ENCODE measurements around the gene TBXAS1. TPM values are rescaled to one million over a fixed set of nuclear protein-coding genes. Genes with fewer than 3 reads are reported as not detected.

The TBXAS1 gene
- polyA plus RNA-seq, 1 experiment = 53.2 TPM

- Histone ChIP-seq H3K9me3 (ENCODE audit: control insufficient read depth, insufficient read depth, low read length) (no peaks in the 10 kb centered on the region; the same call in 1 of the 2 replicates), H3K4me3 (ENCODE audit: low read depth, low read length) (no peak overlapping the region), H3K27ac (ENCODE audit: low read depth, low read length) (no peak overlapping the region), H3K27me3 (ENCODE audit: control insufficient read depth, insufficient read depth, low read length) (no peaks in the 10 kb centered on the region)
- TF ChIP-seq CTCF (IDR thresholded peaks at IDR 0.05; ENCODE audit: low read depth, low read length) = no peak
- ChIA-PET CTCF (interaction anchor here (1.1 kb wide), 1 partner anchor 268 kb away, joined by 3 read pairs; no protein-coding TSS in a partner anchor), POLR2A (interaction anchor here (1.0 kb wide), 1 partner anchor 23 kb away, joined by 5 read pairs; no protein-coding TSS in a partner anchor)
- DNase-seq (ENCODE audit: low read depth, low spot score) = no peak
These were observed 229.5 kb downstream of the TBXAS1 start for GRCh38 chr7:140058517-140058916.

DNA sequence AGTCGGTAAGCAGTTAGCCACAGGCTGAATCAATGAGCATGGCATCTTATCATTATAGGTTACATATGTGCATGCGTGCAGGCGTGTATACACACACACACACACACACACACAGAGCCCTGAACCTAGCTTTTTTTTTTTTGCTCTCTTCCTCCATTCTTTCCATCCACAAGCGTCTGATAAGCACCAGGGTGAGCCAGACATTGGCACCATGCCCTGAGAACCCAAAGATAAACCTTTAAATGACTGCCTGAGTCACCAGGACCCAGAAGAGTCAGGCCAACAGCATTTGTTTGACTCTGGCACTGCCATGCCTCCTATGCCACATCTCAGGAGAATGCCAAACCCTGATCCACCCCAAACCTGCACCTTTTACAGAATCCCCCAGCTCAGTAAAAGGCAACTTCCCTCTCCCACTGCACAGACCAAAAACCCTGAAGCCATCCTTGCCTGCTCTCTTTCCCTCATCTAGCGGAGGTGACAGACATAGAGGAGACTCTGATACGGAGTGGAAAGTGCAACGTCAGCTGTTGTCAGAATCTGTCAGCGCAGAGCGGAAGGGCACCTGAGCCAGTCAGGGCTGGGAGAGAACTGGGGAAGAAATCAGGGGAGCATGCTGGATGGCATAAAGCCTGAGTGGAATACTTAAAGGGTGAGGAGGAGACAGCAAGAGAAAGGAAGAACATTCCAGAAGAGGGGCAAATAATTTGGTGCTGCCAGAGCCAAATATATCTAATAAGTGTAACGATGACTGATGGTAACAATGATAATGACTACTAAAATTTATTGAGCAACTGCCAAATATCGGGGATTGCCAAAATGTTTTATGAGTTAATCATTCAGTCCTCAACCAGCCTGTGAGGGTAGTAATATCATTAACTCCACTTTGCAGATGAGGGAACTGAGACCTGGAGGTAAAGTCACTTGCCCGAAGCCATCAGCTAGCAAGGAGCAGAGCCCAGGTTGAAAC lies 230.5 kb downstream of the TBXAS1 start:
- TF ChIP-seq CTCF (IDR thresholded peaks at IDR 0.05; ENCODE audit: low read depth, low read length) = no peak
- peak; percentile 67 for DNase-seq (ENCODE audit: low read depth, low spot score)
- H3K27me3 ChIP-seq (ENCODE audit: control insufficient read depth, insufficient read depth, low read length) = no peaks in the 10 kb centered on the region
- H3K4me3 ChIP-seq (ENCODE audit: low read depth, low read length) = no peak overlapping the region
- POLR2A ChIA-PET = interaction anchor here (1.0 kb wide), 1 partner anchor 24 kb away, joined by 5 read pairs; no protein-coding TSS in a partner anchor
- CTCF ChIA-PET = interaction anchor here (1.1 kb wide), 2 partner anchors 267 to 560 kb away, joined by 3 read pairs; no protein-coding TSS in a partner anchor
- H3K27ac ChIP-seq (ENCODE audit: low read depth, low read length) = peak overlapping the region; percentile 39
- no peaks in the 10 kb centered on the region; the same call in 1 of the 2 replicates for H3K9me3 ChIP-seq (ENCODE audit: control insufficient read depth, insufficient read depth, low read length)

DNA sequence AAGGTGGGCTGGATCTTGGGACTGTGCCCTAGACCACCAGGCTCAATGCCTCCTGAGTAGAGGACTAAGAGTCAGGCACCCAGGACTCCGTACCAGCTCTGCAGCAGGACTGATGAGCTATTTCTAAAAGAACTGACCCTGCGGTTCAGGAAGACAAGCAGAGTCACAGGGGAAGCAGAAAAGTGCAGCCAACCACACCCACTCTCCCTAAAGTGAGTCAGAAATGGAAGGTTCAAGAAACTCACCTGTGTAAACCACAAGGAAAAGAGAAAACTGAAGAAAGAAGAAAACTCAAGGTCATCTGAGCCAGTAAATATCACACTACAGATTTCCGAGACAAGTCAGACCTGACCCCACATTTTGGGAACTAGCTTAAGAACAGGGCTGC lies 231.2 kb downstream of the TBXAS1 start:
- Histone ChIP-seq H3K27me3 (ENCODE audit: control insufficient read depth, insufficient read depth, low read length) (no peaks in the 10 kb centered on the region), H3K4me3 (ENCODE audit: low read depth, low read length) (no peak overlapping the region), H3K27ac (ENCODE audit: low read depth, low read length) (no peak overlapping the region), H3K9me3 (ENCODE audit: control insufficient read depth, insufficient read depth, low read length) (no peaks in the 10 kb centered on the region; the same call in 1 of the 2 replicates)
- DNase-seq (ENCODE audit: low read depth, low spot score) = no peak
- CTCF ChIA-PET = interaction anchor here (1.1 kb wide), 1 partner anchor 561 kb away, joined by 3 read pairs; no protein-coding TSS in a partner anchor
- TF ChIP-seq CTCF (IDR thresholded peaks at IDR 0.05; ENCODE audit: low read depth, low read length) = no peak
- POLR2A ChIA-PET = interaction anchor here (1.1 kb wide), 1 partner anchor 115 kb away, joined by 3 read pairs; no protein-coding TSS in a partner anchor

DNA sequence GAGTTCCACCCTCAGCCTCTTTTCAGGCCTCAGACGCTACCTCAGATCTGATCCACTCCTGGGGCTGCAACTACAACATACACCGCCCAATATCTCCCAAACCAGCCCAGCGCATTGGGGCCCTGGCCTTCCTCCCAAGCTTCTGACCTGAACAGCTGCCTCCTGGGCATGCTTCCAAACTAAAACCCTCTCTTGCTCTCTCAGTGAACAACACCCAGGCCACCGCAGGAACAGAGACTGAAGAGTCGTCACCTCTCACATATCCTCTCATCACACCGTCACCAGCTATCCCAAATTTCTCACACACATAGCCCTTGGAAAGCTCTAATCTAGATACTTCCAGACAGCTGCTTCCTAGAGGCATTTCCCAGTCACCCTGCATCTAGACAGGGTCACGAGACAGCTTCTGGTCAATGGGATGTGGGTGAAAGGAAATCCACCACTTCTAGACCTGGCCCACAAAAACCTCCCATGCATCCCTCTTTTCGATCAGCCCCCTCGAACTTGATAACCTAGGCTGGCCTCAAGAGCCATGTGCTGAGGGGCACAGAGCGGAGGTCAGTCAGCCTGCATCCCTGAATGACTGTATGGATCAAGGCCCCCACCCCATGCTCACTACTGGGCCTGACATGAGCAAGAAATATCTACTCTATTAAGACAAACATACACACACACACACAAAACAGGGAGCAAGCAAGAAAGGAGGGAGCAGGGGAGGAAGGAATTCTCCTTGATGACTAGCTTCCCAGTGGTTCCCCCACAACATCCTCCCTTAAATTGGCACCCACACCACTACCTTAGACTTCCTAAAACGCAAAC lies 231.9 kb downstream of the TBXAS1 start:
- peak overlapping the region; percentile 21 for H3K27ac ChIP-seq (ENCODE audit: low read depth, low read length)
- H3K9me3 ChIP-seq (ENCODE audit: control insufficient read depth, insufficient read depth, low read length) = no peaks in the 10 kb centered on the region; the same call in 1 of the 2 replicates
- H3K27me3 ChIP-seq (ENCODE audit: control insufficient read depth, insufficient read depth, low read length) = no peaks in the 10 kb centered on the region
- ChIA-PET POLR2A (interaction anchor here (0.6 to 1.1 kb wide), 3 partner anchors 83 to 646 kb away, joined by 3 to 5 read pairs (median 3); no protein-coding TSS in a partner anchor), CTCF (interaction anchor here (1.1 kb wide), 1 partner anchor 561 kb away, joined by 3 read pairs; no protein-coding TSS in a partner anchor)
- no peak for TF ChIP-seq CTCF (IDR thresholded peaks at IDR 0.05; ENCODE audit: low read depth, low read length)
- peak; percentile 44 for DNase-seq (ENCODE audit: low read depth, low spot score)
- H3K4me3 ChIP-seq (ENCODE audit: low read depth, low read length) = no peak overlapping the region
